B cell (primary cell): Measurements from ENCODE around the gene ABCC3. TPM values are rescaled to one million over a fixed set of nuclear protein-coding genes. Genes with fewer than 3 reads are reported as not detected.

Experiments used
- ATAC-seq: fragments of 200-7000 bp; cut with Tn5 transposase; one replicate; pipeline ENCODE4 v1.10.0; 2021; ENCODE audit warnings: low read depth, mild to moderate bottlenecking, moderate number of reproducible peaks, moderate library complexity
- CTCF ChIA-PET: fragments of 350-600 bp; sonication (Branson Sonifier 250); formaldehyde crosslinking; loops from one replicate; lab custom pipeline; 2021; ENCODE audit warnings: antibody characterized with exemption, inconsistent platforms; lab: Charles Lee
- POLR2A ChIA-PET: fragments of 350-600 bp; sonication (Branson Sonifier 250); formaldehyde crosslinking; loops from one replicate; lab custom pipeline; 2021; ENCODE audit warnings: antibody characterized with exemption; lab: Charles Lee
- DNase-seq: peaks from one replicate; pipeline ENCODE4 v3.0.0; 2013
- H2AFZ ChIP-seq: 2 replicates; pipeline ENCODE4 v1.6.1; 2012; ENCODE audit warnings: mild to moderate bottlenecking, low read depth, low read length; ENCODE audit not compliant: insufficient read depth, poor library complexity, severe bottlenecking
- H3K27ac ChIP-seq, 2 donors: 1 replicate in 1 of 2; 2 replicates in 1 of 2; pipeline ENCODE4 v1.5.1; 2012 to 2013; ENCODE audit warnings: low read length in 2 of 2, mild to moderate bottlenecking in 2 of 2, moderate library complexity in 1 of 2
- H3K27me3 ChIP-seq, 4 experiments: fragments of 200-600 bp in 1 of 4; sonication (generic) in 1 of 4; replicated peaks in 1 of 4; 1 replicate in 2 of 4; 2 replicates in 2 of 4; pipeline versions ENCODE4 v1.6.1 to v1.7.0; 2013 to 2016; ENCODE audit warnings: low read length in 3 of 4, mild to moderate bottlenecking in 2 of 4, mixed read lengths in 1 of 4, moderate library complexity in 1 of 4; ENCODE audit not compliant: insufficient read depth in 4 of 4, control insufficient read depth in 3 of 4; ENCODE audit errors: control extremely low read depth in 1 of 4
- H3K36me3 ChIP-seq, 2 experiments: replicated peaks in 1 of 2; 1 replicate in 1 of 2; 2 replicates in 1 of 2; pipeline versions ENCODE4 v1.6.1 to v1.7.1; 2013; ENCODE audit warnings: low read length in 1 of 2; ENCODE audit not compliant: insufficient read depth in 2 of 2, control insufficient read depth in 1 of 2; ENCODE audit errors: control extremely low read depth in 1 of 2, extremely low read depth in 1 of 2
- H3K4me1 ChIP-seq, 2 donors: fragments of 200-600 bp in 1 of 2; sonication (generic) in 1 of 2; 1 replicate in 1 of 2; 2 replicates in 1 of 2; pipeline versions ENCODE4 v1.5.1 to v1.6.1; 2013 to 2017; ENCODE audit warnings: low read length in 2 of 2; ENCODE audit not compliant: control insufficient read depth in 2 of 2, insufficient read depth in 2 of 2
- H3K4me2 ChIP-seq: replicated peaks from 2 replicates; pipeline ENCODE3; 2012; ENCODE audit warnings: mild to moderate bottlenecking, low read depth, low read length; ENCODE audit not compliant: poor library complexity, severe bottlenecking
- H3K4me3 ChIP-seq, 5 experiments: fragments of 200-600 bp in 1 of 5; sonication (generic) in 1 of 5; 1 replicate in 3 of 5; 2 replicates in 2 of 5; pipeline versions ENCODE4 v1.5.1 to v1.7.0; 2011 to 2016; ENCODE audit warnings: low read length in 4 of 5, mild to moderate bottlenecking in 4 of 5, low read depth in 2 of 5, control low read depth in 1 of 5, moderate library complexity in 1 of 5; ENCODE audit not compliant: insufficient read depth in 1 of 5; ENCODE audit errors: control extremely low read depth in 1 of 5, extremely low read depth in 1 of 5
- H3K79me2 ChIP-seq: fragments of 200-600 bp; sonication (generic); one replicate; pipeline ENCODE4 v1.6.0; 2016; ENCODE audit warnings: low read length; ENCODE audit not compliant: control insufficient read depth, insufficient read depth
- H3K9ac ChIP-seq: fragments of 200-600 bp; sonication (generic); 2 replicates; pipeline ENCODE4 v1.6.1; 2017; ENCODE audit warnings: mild to moderate bottlenecking, low read length, moderate library complexity
- H3K9me3 ChIP-seq, 3 donors: one replicate each; pipeline versions ENCODE4 v1.6.1 to v1.7.1; 2013; ENCODE audit warnings: low read length in 2 of 3; ENCODE audit not compliant: control insufficient read depth in 2 of 3, insufficient read depth in 1 of 3; ENCODE audit errors: control extremely low read depth in 1 of 3
- H4K20me1 ChIP-seq: 2 replicates; pipeline ENCODE4 v1.6.0; 2012; ENCODE audit warnings: mild to moderate bottlenecking, low read length; ENCODE audit not compliant: insufficient read depth, control insufficient read depth, poor library complexity, severe bottlenecking
- H3K27ac Mint-ChIP-seq: one replicate; pipeline ENCODE4 v1.8.0; 2021; ENCODE audit warnings: mixed read lengths
- H3K27me3 Mint-ChIP-seq: one replicate; pipeline ENCODE4 v1.8.0; 2021; ENCODE audit warnings: mixed read lengths
- H3K4me1 Mint-ChIP-seq: one replicate; pipeline ENCODE4 v1.8.0; 2021; ENCODE audit warnings: mixed read lengths
- H3K4me3 Mint-ChIP-seq: one replicate; pipeline ENCODE4 v1.8.0; 2021; ENCODE audit warnings: mixed read lengths
- H3K9me3 Mint-ChIP-seq: one replicate; pipeline ENCODE4 v1.8.0; 2022; ENCODE audit warnings: mixed read lengths; ENCODE audit not compliant: insufficient read depth
- CTCF ChIP-seq: fragments of 200-600 bp; IDR thresholded peaks from one replicate; pipeline ENCODE4 v1.8.0; 2022; ENCODE audit warnings: antibody characterized with exemption, mild to moderate bottlenecking
- EZH2 ChIP-seq: IDR thresholded peaks from 2 replicates; pipeline ENCODE4 v1.6.1; 2012; ENCODE audit warnings: borderline replicate concordance, low read depth, mild to moderate bottlenecking, moderate library complexity, low read length; ENCODE audit not compliant: insufficient read depth, poor library complexity, severe bottlenecking
- WGBS: methylation state at CpG from one replicate; pipeline ENCODE4 v1.1.5; 2013; ENCODE audit warnings: missing lambda C conversion rate; ENCODE audit not compliant: insufficient coverage; 5-methylcytosine and 5-hydroxymethylcytosine counted together
- intact Hi-C: fragments of 100-400 bp; cut with micrococcal nuclease; formaldehyde crosslinking; loops from one replicate; pipeline ENCODE4 v1.10.0; 2022
- polyA plus RNA-seq: library from polyadenylated mRNA; depleted of rRNA; stranded (reverse); fragments of >200 nt; gene quantifications from 2 replicates; pipeline ENCODE4 v1.2.3, GENCODE V29; 2012
- total RNA-seq, 2 donors: library from RNA; stranded (reverse); fragments of 120-200 nt in 1 of 2; gene quantifications; 1 replicate in 1 of 2; 2 replicates in 1 of 2; pipeline versions ENCODE4 v1.2.3 to v1.2.4, GENCODE V29; 2013 to 2022

Gene ABCC3
- total and polyA plus RNA-seq, 2 donors (not counting 1 experiment from before 2014, with no cell fraction given): 0.05 to 0.60 TPM

- Histone ChIP-seq H3K27ac (no peak overlapping the region), H2AFZ (no peak overlapping the region), H3K9me3 (peaks cover 0 to 3% (median 0%) of the 10 kb centered on the region in 3 donors), H3K79me2 (no peaks in the 10 kb centered on the region), H3K4me1 (no peaks in the 10 kb centered on the region), H4K20me1 (no peaks in the 10 kb centered on the region), H3K9ac (no peak overlapping the region), H3K4me3 (no peak overlapping the region), H3K36me3 (no peaks in the 10 kb centered on the region), H3K4me2 (no peak overlapping the region), H3K27me3 (no peaks in the 10 kb centered on the region)
- Mint-ChIP-seq H3K27me3 (peaks cover 11% of the 10 kb centered on the region), H3K27ac (no peak overlapping the region), H3K4me1 (no peaks in the 10 kb centered on the region), H3K4me3 (no peak overlapping the region), H3K9me3 (no peaks in the 10 kb centered on the region)
- intact Hi-C loops: no loop called here
- no peak for DNase-seq
- no peak for ATAC-seq
- WGBS: 81% methylated on average over 9 of the region's 10 CpGs
- CTCF ChIA-PET: no interaction called here
- no peak for TF ChIP-seq EZH2
- no peak for TF ChIP-seq CTCF
- POLR2A ChIA-PET: no interaction called here
Measured at GRCh38 chr17:50589095-50589705, 45.5 kb upstream of the ABCC3 start.

- 94% methylated on average over 22 of the region's 24 CpGs for WGBS
- Mint-ChIP-seq H3K4me1 (no peaks in the 10 kb centered on the region), H3K4me3 (no peak overlapping the region), H3K27ac (no peak overlapping the region), H3K9me3 (no peaks in the 10 kb centered on the region), H3K27me3 (peaks cover 16% of the 10 kb centered on the region)
- Histone ChIP-seq H3K79me2 (no peaks in the 10 kb centered on the region), H4K20me1 (no peaks in the 10 kb centered on the region), H3K4me3 (no peak overlapping the region), H3K36me3 (no peaks in the 10 kb centered on the region), H3K4me1 (no peaks in the 10 kb centered on the region), H3K27ac (no peak overlapping the region), H3K27me3 (peaks cover 0 to 3% (median 0%) of the 10 kb centered on the region in 4 experiments), H3K9me3 (peaks cover 0 to 3% (median 0%) of the 10 kb centered on the region in 3 donors), H3K4me2 (no peak overlapping the region), H3K9ac (no peak overlapping the region), H2AFZ (no peak overlapping the region)
- no peak for DNase-seq
- ChIA-PET POLR2A (no interaction called here), CTCF (no interaction called here)
- no peak for ATAC-seq
- intact Hi-C loops: no loop called here
- TF ChIP-seq EZH2: no peak
- no peak for TF ChIP-seq CTCF
Measured at GRCh38 chr17:50590946-50591737, 43.5 kb upstream of the ABCC3 start.
